Keratinocyte (primary cell): ENCODE data around the gene GMPR2. TPM values are rescaled to one million over a fixed set of nuclear protein-coding genes. Genes with fewer than 3 reads are reported as not detected.

Experiments
- DNase-seq: peaks from one replicate; pipeline ENCODE4 v3.0.0-alpha.2; 2011; ENCODE audit warnings: low read depth, missing footprints, low spot score
- FAIRE-seq: peaks from 2 replicates; lab custom pipeline; 2011; peaks lifted over from hg19 to GRCh38; lab: Jason Lieb, UNC
- H2AFZ ChIP-seq: 2 replicates; pipeline ENCODE4 v1.6.0; 2012; ENCODE audit warnings: low read length, control low read depth, inconsistent platforms; ENCODE audit not compliant: control insufficient read depth
- H3K27ac ChIP-seq: 2 replicates; pipeline ENCODE4 v1.5.1; 2011; ENCODE audit warnings: low read length; ENCODE audit not compliant: control insufficient read depth, insufficient read depth
- H3K27me3 ChIP-seq: 3 replicates; pipeline ENCODE4 v1.6.0; 2011; ENCODE audit warnings: low read length; ENCODE audit not compliant: control insufficient read depth, insufficient read depth; ENCODE audit errors: extremely low read depth
- H3K36me3 ChIP-seq, 2 experiments: 2 replicates in 1 of 2; 3 replicates in 1 of 2; pipeline ENCODE4 v1.5.1; 2011; ENCODE audit warnings: low read length in 2 of 2, mild to moderate bottlenecking in 1 of 2; ENCODE audit not compliant: control insufficient read depth in 2 of 2, insufficient read depth in 2 of 2; ENCODE audit errors: extremely low read depth in 1 of 2
- H3K4me1 ChIP-seq: 3 replicates; pipeline ENCODE4 v1.5.1; 2011; ENCODE audit warnings: low read length; ENCODE audit not compliant: control insufficient read depth, insufficient read depth; ENCODE audit errors: extremely low read depth
- H3K4me2 ChIP-seq: 3 replicates; pipeline ENCODE4 v1.6.0; 2011; ENCODE audit warnings: low read depth, low read length; ENCODE audit not compliant: control insufficient read depth, insufficient read depth; ENCODE audit errors: extremely low read depth
- H3K4me3 ChIP-seq, 3 experiments: fragments of 200-600 bp in 1 of 3; sonication (generic) in 1 of 3; 2 replicates in 2 of 3; 3 replicates in 1 of 3; pipeline ENCODE4 v1.5.1; 2011 to 2016; ENCODE audit warnings: low read length in 3 of 3, mild to moderate bottlenecking in 3 of 3, control low read depth in 2 of 3, inconsistent platforms in 1 of 3, low read depth in 1 of 3, mixed read lengths in 1 of 3, mixed run types in 1 of 3, moderate library complexity in 1 of 3; ENCODE audit not compliant: control insufficient read depth in 2 of 3, insufficient read depth in 2 of 3; ENCODE audit errors: extremely low read depth in 1 of 3
- H3K79me2 ChIP-seq: 2 replicates; pipeline ENCODE4 v1.6.0; 2012; ENCODE audit warnings: low read length; ENCODE audit not compliant: control insufficient read depth, insufficient read depth
- H3K9ac ChIP-seq: 3 replicates; pipeline ENCODE4 v1.6.0; 2011; ENCODE audit warnings: low read length; ENCODE audit not compliant: control insufficient read depth, insufficient read depth; ENCODE audit errors: extremely low read depth
- H3K9me1 ChIP-seq: 3 replicates; pipeline ENCODE4 v1.6.0; 2011; ENCODE audit warnings: low read length; ENCODE audit not compliant: control insufficient read depth, insufficient read depth; ENCODE audit errors: extremely low read depth
- H3K9me3 ChIP-seq: 2 replicates; pipeline ENCODE4 v1.5.1; 2012; ENCODE audit warnings: low read depth, low read length; ENCODE audit not compliant: control insufficient read depth
- H4K20me1 ChIP-seq: 3 replicates; pipeline ENCODE4 v1.6.0; 2011; ENCODE audit warnings: low read length; ENCODE audit not compliant: control insufficient read depth, insufficient read depth; ENCODE audit errors: extremely low read depth
- CTCF ChIP-seq, 3 experiments: IDR thresholded peaks in 1 of 3; conservative IDR thresholded peaks in 1 of 3; optimal IDR thresholded peaks in 1 of 3; 2 replicates in 2 of 3; 3 replicates in 1 of 3; pipeline versions ENCODE3 to v1.5.1; 2011; ENCODE audit warnings: low read length in 3 of 3, mild to moderate bottlenecking in 3 of 3, moderate library complexity in 2 of 3, control low read depth in 1 of 3, inconsistent platforms in 1 of 3; ENCODE audit not compliant: insufficient read depth in 2 of 3; ENCODE audit errors: extremely low read depth in 1 of 3
- EZH2 ChIP-seq: IDR thresholded peaks from one replicate; pipeline ENCODE4 v1.6.1; 2012; ENCODE audit warnings: inconsistent platforms, mild to moderate bottlenecking, low read length, moderate library complexity
- dilution Hi-C: fragments of 300-500 bp; cut with MboI; formaldehyde crosslinking; loops from one replicate; pipeline ENCODE4 v1.7.0; 2020; ENCODE audit warnings: low sequenced_read_pairs; ENCODE audit not compliant: extremely low pct_ligation_motif_present
- polyA plus RNA-seq, 5 experiments: library from polyadenylated mRNA; depleted of rRNA in 3 of 5; stranded (reverse) in 3 of 5; stranded (forward) in 1 of 5; unstranded in 1 of 5; fragments of >200 nt; gene quantifications; 1 replicate in 1 of 5; 2 replicates in 3 of 5; 3 replicates in 1 of 5; pipeline versions ENCODE4 v1.2.1 to v1.2.3, GENCODE V29; 2011 to 2012; ENCODE audit warnings: missing spikeins in 2 of 5, low read depth in 1 of 5, low replicate concordance in 1 of 5

GMPR2 gene
- polyA plus RNA-seq, 1 donor (not counting 4 experiments of a cell fraction or from before 2014, with no cell fraction given): 84.6 TPM

GRCh38 chr14:24268225-24268624 is 35.5 kb downstream of the GMPR2 start:
- no peak overlapping the region for H3K4me3 ChIP-seq
- DNase-seq (no peak), FAIRE-seq (no peak)
- dilution Hi-C loops: no loop called here
- H3K9me1 ChIP-seq: no peaks in the 10 kb centered on the region
- TF ChIP-seq CTCF (optimal IDR thresholded peaks at IDR 0.05 in 1 of 3, IDR thresholded peaks at IDR 0.05 in 1 of 3, conservative IDR thresholded peaks at IDR 0.05 in 1 of 3; ENCODE audit: extremely low read depth in 1 of 3, insufficient read depth in 2 of 3, low read length in 3 of 3) (no peak), EZH2 (no peak)
- H3K27me3 ChIP-seq: no peaks in the 10 kb centered on the region
- no peak overlapping the region for H3K4me2 ChIP-seq
- peaks cover 15 to 27% of the 10 kb centered on the region in 2 experiments for H3K36me3 ChIP-seq
- no peak overlapping the region for H2AFZ ChIP-seq
- peaks cover 3% of the 10 kb centered on the region for H3K79me2 ChIP-seq
- H3K9ac ChIP-seq: no peak overlapping the region
- no peaks in the 10 kb centered on the region for H4K20me1 ChIP-seq
- H3K9me3 ChIP-seq: no peaks in the 10 kb centered on the region
- H3K27ac ChIP-seq: no peak overlapping the region
- peaks cover 43% of the 10 kb centered on the region for H3K4me1 ChIP-seq

GRCh38 chr14:24269368-24269767 is 36.6 kb downstream of the GMPR2 start:
- TF ChIP-seq EZH2 (no peak), CTCF (optimal IDR thresholded peaks at IDR 0.05 in 1 of 3, IDR thresholded peaks at IDR 0.05 in 1 of 3, conservative IDR thresholded peaks at IDR 0.05 in 1 of 3; ENCODE audit: extremely low read depth in 1 of 3, insufficient read depth in 2 of 3, low read length in 3 of 3) (no peak)
- H3K9me1 ChIP-seq: no peaks in the 10 kb centered on the region
- H3K4me1 ChIP-seq: peaks cover 41% of the 10 kb centered on the region
- no peak overlapping the region for H3K4me2 ChIP-seq
- DNase-seq: no peak
- H2AFZ ChIP-seq: no peak overlapping the region
- dilution Hi-C loops: no loop called here
- FAIRE-seq: no peak
- H4K20me1 ChIP-seq: no peaks in the 10 kb centered on the region
- H3K79me2 ChIP-seq: peaks cover 3% of the 10 kb centered on the region
- no peak overlapping the region for H3K27ac ChIP-seq
- H3K9me3 ChIP-seq: no peaks in the 10 kb centered on the region
- no peak overlapping the region for H3K9ac ChIP-seq
- H3K27me3 ChIP-seq: no peaks in the 10 kb centered on the region
- H3K36me3 ChIP-seq: peaks cover 15 to 27% of the 10 kb centered on the region in 2 experiments
- no peak overlapping the region for H3K4me3 ChIP-seq
